Measurements from ENCODE around the gene PRR14L. TPM values are rescaled to one million over a fixed set of nuclear protein-coding genes. Genes with fewer than 3 reads are reported as not detected.

Gene PRR14L
- total RNA-seq, 4 donors from 2014 or later: 7.1 to 62.2 (median 22.9) TPM

DNA sequence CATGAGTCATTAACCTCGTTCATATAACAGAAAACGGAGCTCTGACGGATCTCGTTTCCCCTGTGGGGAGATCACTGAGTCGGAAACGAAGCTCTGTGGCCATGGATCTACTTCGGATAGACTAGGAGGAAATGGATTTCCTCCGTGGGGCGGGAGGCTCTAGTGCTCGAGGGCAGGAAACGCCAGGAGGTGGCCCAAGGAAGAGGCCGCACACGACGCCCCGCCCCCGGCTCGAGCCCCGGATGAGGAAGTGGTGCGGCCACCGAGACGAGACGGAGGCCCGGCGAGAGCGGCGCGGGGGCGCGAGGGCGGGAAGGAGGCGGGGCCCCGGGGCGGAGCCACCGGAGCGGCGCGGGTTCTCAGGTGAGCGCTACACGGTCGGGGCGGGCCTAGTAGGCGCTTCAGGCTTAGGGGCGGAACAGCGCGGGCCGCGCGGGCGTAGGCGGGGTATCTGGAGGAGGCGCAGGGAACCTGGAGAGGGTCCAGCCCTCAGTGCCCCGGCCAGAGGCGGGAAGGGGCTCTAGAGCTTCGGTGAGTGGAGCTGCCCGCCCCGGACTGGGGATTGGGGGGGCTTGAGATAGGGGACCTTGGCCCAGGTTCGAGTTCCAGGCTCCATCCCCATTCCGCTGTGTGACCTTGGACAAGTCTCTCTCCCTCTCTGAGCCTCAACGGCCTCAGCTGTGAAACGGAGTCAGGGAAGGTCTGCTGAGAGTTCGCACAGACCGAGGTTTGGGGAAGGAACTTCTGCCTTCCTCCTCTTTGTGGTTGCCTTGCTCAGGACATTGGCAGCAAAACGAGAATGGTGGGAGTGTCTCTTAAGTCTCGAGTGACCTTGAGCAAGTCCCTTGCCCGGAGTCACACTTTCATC lies 3.9 kb upstream of the PRR14L start, which contains the start of gene DEPDC5:
Gene DEPDC5 (plus strand): TSS at position 386 of the 868 bp plus-strand sequence. CDS start 903 bp downstream, outside the sequence.
- Histone ChIP-seq H3K36me3 (no peaks in the 10 kb centered on the region), H3K4me3 (peak within 1 kb of the TSS; percentile 81 to 83), H3K27ac (peak within 1 kb of the TSS; percentile 90 to 92), H3K9me3 (no peaks in the 10 kb centered on the region), H3K27me3 (no peaks in the 10 kb centered on the region), H3K4me1 (no peaks in the 10 kb centered on the region)
- peak; percentile 95 to 96 for DNase-seq
- TF ChIP-seq, protein P1, sequence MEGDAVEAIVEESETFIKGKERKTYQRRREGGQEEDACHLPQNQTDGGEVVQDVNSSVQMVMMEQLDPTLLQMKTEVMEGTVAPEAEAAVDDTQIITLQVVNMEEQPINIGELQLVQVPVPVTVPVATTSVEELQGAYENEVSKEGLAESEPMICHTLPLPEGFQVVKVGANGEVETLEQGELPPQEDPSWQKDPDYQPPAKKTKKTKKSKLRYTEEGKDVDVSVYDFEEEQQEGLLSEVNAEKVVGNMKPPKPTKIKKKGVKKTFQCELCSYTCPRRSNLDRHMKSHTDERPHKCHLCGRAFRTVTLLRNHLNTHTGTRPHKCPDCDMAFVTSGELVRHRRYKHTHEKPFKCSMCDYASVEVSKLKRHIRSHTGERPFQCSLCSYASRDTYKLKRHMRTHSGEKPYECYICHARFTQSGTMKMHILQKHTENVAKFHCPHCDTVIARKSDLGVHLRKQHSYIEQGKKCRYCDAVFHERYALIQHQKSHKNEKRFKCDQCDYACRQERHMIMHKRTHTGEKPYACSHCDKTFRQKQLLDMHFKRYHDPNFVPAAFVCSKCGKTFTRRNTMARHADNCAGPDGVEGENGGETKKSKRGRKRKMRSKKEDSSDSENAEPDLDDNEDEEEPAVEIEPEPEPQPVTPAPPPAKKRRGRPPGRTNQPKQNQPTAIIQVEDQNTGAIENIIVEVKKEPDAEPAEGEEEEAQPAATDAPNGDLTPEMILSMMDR (IDR thresholded peaks at IDR 0.05): peak in 1 of 4 experiments; percentile 53
- peak; percentile 71 to 81 for TF ChIP-seq POLR2A (IDR thresholded peaks at IDR 0.05)
- intact Hi-C loops (cut with DNase I; ENCODE audit: low total_unique reads): no loop called here

DNA sequence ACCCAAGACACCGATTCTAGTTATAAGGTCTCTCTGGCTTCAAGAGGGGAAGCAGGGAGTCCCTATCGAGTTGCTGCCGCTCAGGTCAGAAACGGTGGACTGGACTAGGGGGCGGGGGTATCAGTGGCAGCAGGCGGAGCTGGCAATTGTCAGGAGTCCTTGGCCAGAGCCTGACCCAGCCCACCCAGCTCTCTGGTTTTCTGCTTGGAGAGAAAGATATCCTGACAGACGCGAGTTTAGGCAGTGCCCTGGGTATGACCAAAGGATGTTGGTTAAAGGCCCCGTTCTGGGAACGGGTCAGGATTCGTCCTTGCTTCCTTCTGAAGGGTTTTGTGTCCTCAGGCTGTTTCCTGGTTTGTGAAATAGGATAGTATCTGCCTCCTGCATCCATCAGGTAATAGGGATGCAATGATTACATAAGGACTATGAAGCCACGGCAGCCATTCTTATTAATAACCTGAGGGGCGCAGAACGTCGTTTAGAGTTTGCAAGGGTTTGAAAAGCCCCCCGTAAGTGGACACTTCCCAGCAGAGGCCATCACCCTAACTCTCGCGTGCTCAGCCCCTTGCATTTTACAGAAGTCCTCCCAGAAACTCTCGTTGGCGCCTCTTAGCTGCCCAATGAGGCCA lies 3.2 kb upstream of the PRR14L start:
- no peaks in the 10 kb centered on the region for H3K4me1 ChIP-seq
- no peaks in the 10 kb centered on the region for H3K27me3 ChIP-seq
- peak overlapping the region; percentile 81 to 83 for H3K4me3 ChIP-seq
- no peak for TF ChIP-seq POLR2A (IDR thresholded peaks at IDR 0.05)
- TF ChIP-seq, protein P1 (IDR thresholded peaks at IDR 0.05): no peak
- H3K36me3 ChIP-seq: no peaks in the 10 kb centered on the region
- peak; percentile 28 to 45 for DNase-seq
- no peaks in the 10 kb centered on the region for H3K9me3 ChIP-seq
- intact Hi-C loops (cut with DNase I; ENCODE audit: low total_unique reads): no loop called here
- H3K27ac ChIP-seq: peak overlapping the region; percentile 90 to 92

DNA sequence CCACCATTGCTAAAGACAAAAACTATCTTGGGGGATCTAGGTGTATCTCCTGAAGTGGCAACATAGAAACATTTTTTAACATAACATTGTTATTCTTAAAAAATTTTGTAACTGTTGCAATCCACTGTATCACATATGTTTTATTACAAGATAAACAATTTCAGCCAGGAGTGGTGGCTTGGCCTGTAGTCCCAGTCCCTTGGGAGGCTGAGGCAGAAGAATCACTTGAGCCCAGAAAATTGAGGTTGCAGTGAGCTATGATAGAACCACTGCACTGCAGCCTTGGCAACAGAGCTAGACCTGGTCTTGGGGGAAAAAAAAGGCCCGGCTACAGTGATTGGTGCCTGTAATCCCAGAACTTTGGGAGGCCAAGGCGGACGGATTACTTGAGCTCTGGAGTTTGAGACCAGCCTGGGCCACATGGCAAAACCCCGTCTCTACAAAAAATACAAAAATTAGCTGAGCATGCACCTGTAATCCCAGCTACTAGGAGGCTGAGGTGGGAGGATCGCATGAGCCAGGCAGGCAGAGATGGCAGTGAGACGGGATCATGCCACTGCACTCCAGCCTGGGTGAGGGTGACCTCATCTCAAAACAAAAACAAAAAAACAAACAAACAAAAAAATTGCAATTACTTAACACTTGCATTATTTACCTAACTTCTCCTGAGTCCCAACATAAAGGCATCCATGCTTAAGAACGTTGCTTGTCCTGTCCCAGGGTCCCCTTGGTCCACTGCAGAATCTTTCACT lies 2.3 kb upstream of the PRR14L start:
- Histone ChIP-seq H3K4me1 (no peaks in the 10 kb centered on the region), H3K9me3 (no peaks in the 10 kb centered on the region), H3K36me3 (no peaks in the 10 kb centered on the region), H3K27ac (peak overlapping the region; percentile 90 to 92), H3K27me3 (no peaks in the 10 kb centered on the region), H3K4me3 (no peak overlapping the region)
- TF ChIP-seq, protein P1 (IDR thresholded peaks at IDR 0.05): no peak
- TF ChIP-seq POLR2A (IDR thresholded peaks at IDR 0.05): no peak
- no peak for DNase-seq
- intact Hi-C loops (cut with DNase I; ENCODE audit: low total_unique reads): no loop called here

DNA sequence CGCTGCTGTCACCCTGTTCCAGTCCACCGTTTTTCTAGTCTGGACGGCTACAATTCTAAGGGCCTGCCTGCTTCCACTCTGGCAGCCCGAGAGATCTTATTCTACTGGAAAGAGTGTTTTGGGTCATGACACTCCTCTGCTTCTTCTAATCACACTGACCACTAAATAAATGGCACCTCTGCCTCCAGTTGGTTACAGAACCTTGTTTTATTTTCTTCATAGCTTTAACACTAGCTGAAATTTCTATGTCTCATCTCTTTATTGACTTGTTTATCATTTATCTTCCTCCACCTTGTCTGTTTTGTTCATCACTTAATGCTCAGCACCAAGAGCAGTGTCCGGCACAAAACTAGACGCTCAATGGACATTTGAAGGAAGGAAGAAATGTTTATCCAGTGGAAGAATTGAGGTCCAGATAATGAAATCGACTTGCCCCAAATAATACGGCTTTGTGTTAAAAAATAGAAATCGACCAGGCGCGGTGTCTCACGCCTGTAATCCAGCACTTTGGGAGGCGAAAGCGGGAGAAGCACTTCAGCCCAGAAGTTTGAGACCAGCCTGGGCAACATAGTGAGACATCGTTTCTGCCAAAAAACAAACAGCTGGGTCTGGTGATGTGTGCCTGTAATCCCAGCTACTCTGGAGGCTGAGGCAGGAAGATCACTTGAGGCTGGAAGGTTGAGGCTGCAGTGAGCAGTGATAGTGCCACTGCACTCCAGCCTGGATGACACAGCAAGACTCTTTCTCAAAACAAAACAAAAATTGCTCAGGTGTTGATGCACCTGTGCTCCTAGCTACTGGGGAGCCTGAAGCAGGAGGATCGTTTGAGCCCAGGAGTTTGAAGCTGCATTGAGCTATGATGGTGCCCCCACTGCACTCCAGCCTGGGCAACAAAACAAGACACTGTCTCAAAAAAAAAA lies 693 bp upstream of the PRR14L start:
- TF ChIP-seq, protein P1 (IDR thresholded peaks at IDR 0.05): no peak
- TF ChIP-seq POLR2A (IDR thresholded peaks at IDR 0.05): no peak
- Histone ChIP-seq H3K27me3 (no peaks in the 10 kb centered on the region), H3K27ac (peak overlapping the region; percentile 85 to 88), H3K36me3 (no peaks in the 10 kb centered on the region), H3K9me3 (no peaks in the 10 kb centered on the region), H3K4me1 (no peaks in the 10 kb centered on the region), H3K4me3 (peak overlapping the region; percentile 93 to 96)
- intact Hi-C loops (cut with DNase I; ENCODE audit: low total_unique reads): no loop called here
- no peak for DNase-seq
